ENCODE data around the gene F8.
"Not testable (repeated sequence)": the region's sequence is repeated elsewhere in the genome, so short reads cannot be mapped to it uniquely, and the experiment has no call there.

GRCh38 chrX:154939265-154939664 is 83.3 kb downstream of the F8 start:
- not testable (repeated sequence) for TF ChIP-seq CTCF, EP300 (IDR thresholded peaks at IDR 0.05)
